Upper lobe of left lung (tissue), 4 donors: ENCODE results near the gene KRTAP10-9.
"Not testable (repeated sequence)": the region's sequence is repeated elsewhere in the genome, so short reads cannot be mapped to it uniquely, and the experiment has no call there.

Experiments used
- POLR2AphosphoS5 ChIP-seq, 2 donors: sonication (generic); formaldehyde crosslinking; IDR thresholded peaks; one replicate each; pipeline ENCODE4 v1.5.1; 2017; ENCODE audit warnings: antibody characterized with exemption in 2 of 2
- TF ChIP-seq, protein P1 (sequence below), 6 experiments: fragments of 450-650 bp in 4 of 6; fragments of 200-600 bp in 2 of 6; sonication (generic) in 2 of 6; IDR thresholded peaks; one replicate each; pipeline ENCODE4 v1.5.1; 2016 to 2019; ENCODE audit warnings: antibody characterized with exemption in 6 of 6

DNA sequence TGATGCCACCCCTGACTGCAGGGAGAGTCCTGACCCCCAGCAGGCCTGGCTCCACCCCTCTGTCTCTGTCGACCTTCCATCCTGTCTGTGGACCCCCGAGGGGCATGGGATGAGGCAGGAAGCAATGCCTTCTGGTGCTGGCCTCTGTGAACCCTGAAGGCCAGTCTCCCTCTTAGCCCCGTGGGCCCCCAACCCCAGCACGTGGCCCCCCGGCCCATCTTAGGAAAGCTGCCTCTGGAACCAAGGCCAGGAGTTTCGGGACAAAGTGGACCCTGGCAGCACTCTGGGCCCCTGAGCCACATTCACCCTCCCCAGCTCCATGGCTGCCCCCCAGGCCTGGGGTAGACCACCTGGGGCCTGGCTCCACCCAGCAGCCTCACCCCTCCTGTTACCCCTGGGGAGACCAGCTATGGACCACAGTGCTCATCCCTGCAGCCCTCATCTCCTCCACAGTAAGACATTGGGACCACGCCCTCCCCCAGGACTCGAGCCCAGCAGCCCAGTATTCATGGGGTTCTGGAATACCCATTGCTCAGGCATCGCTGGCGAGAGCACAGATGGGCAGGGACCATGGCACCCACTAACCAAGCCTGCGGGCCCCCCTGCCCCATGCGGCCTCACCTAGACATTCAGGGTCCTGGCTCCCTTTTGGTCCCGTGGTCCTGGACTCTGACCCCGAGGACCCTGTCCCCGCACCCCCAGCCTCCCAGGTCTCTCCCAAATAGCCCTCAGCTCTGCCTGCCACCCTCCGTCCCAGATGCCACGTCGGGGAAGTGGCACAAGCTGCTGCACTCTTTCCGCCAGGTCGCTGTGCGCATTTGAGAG lies 11.8 kb downstream of the KRTAP10-9 start:
- not testable (repeated sequence) for TF ChIP-seq POLR2AphosphoS5 (IDR thresholded peaks at IDR 0.05)
- TF ChIP-seq, protein P1, sequence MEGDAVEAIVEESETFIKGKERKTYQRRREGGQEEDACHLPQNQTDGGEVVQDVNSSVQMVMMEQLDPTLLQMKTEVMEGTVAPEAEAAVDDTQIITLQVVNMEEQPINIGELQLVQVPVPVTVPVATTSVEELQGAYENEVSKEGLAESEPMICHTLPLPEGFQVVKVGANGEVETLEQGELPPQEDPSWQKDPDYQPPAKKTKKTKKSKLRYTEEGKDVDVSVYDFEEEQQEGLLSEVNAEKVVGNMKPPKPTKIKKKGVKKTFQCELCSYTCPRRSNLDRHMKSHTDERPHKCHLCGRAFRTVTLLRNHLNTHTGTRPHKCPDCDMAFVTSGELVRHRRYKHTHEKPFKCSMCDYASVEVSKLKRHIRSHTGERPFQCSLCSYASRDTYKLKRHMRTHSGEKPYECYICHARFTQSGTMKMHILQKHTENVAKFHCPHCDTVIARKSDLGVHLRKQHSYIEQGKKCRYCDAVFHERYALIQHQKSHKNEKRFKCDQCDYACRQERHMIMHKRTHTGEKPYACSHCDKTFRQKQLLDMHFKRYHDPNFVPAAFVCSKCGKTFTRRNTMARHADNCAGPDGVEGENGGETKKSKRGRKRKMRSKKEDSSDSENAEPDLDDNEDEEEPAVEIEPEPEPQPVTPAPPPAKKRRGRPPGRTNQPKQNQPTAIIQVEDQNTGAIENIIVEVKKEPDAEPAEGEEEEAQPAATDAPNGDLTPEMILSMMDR (IDR thresholded peaks at IDR 0.05) = not testable (repeated sequence)
